Measurements from ENCODE around the gene RAMP1. TPM values are rescaled to one million over a fixed set of nuclear protein-coding genes. Genes with fewer than 3 reads are reported as not detected.

RAMP1 gene
- total and polyA plus RNA-seq, 2 of the 4 experiments (the other 2 are of a cell fraction) = 15.8 to 77.1 TPM

- Histone ChIP-seq H3K4me1 (ENCODE audit: control insufficient read depth, insufficient read depth, low read length) (no peaks in the 10 kb centered on the region), H2BK15ac (ENCODE audit: low read depth, low read length) (no peak overlapping the region), H2BK20ac (ENCODE audit: low read depth, low read length) (no peak overlapping the region), H3K4me3 (ENCODE audit: insufficient read depth, low read depth, low read length) (no peak overlapping the region), H3K56ac (ENCODE audit: extremely low read depth, insufficient read depth, low read length) (no peak overlapping the region), H3K36me3 (ENCODE audit: control insufficient read depth, insufficient read depth, low read length) (no peaks in the 10 kb centered on the region), H4K8ac (ENCODE audit: low read depth in 2 of 2, low read length in 2 of 2) (no peak overlapping the region), H2BK5ac (ENCODE audit: low read depth, low read length, poor library complexity, severe bottlenecking) (no peak overlapping the region), H3K9me1 (ENCODE audit: insufficient read depth, low read length) (no peaks in the 10 kb centered on the region), H2AK9ac (replicated peaks; ENCODE audit: low read depth, low read length, poor library complexity) (no peak overlapping the region), H3K9ac (ENCODE audit: low read depth, low read length) (no peak overlapping the region), H3K9me3 (ENCODE audit: control insufficient read depth, insufficient read depth, low read length) (no peaks in the 10 kb centered on the region), H3K14ac (replicated peaks; ENCODE audit: low read depth, low read length) (no peak overlapping the region), H2AK5ac (ENCODE audit: low read depth, low read length) (no peak overlapping the region), H3K27ac (ENCODE audit: insufficient read depth, low read length) (no peak overlapping the region), H3K23ac (ENCODE audit: low read depth, low read length) (no peak overlapping the region), H3K4ac (ENCODE audit: low read depth, low read length) (no peak overlapping the region), H2BK120ac (ENCODE audit: low read depth, low read length) (no peak overlapping the region), H4K20me1 (ENCODE audit: insufficient read depth, low read length) (no peaks in the 10 kb centered on the region), H4K91ac (ENCODE audit: insufficient read depth, low read depth, low read length) (no peak overlapping the region), H3K4me2 (ENCODE audit: low read depth, low read length) (no peak overlapping the region), H3K27me3 (ENCODE audit: control insufficient read depth, insufficient read depth, low read length) (no peaks in the 10 kb centered on the region; the same call in 1 of the 2 replicates), H4K5ac (ENCODE audit: low read depth, low read length) (no peak overlapping the region), H3K79me1 (ENCODE audit: low read depth in 1 of 2, low read length in 2 of 2) (no peaks in the 10 kb centered on the region), H3K18ac (ENCODE audit: low read depth, low read length) (no peak overlapping the region), H2AFZ (replicated peaks; ENCODE audit: low read length, poor library complexity) (no peak overlapping the region)
- ChIA-PET CTCF (no interaction called here), POLR2A (ENCODE audit: unreplicated experiment) (no interaction called here)
- dilution Hi-C loops (cut with HindIII; ENCODE audit: low sequenced_read_pairs, unreplicated experiment) (no loop called here), intact Hi-C loops (cut with micrococcal nuclease) (no loop called here), in situ Hi-C loops (cut with MboI; ENCODE audit: low sequenced_read_pairs) (no loop called here)
- TF ChIP-seq ELK1 (IDR thresholded peaks at IDR 0.05; ENCODE audit: borderline replicate concordance, low read depth, low read length) (no peak), MAFK (IDR thresholded peaks at IDR 0.05; ENCODE audit: low read depth, low read length) (no peak), CHD1 (IDR thresholded peaks at IDR 0.05; ENCODE audit: low read depth, low read length) (no peak), CEBPB (IDR thresholded peaks at IDR 0.05; ENCODE audit: low read depth, low read length) (no peak), POLR2A (IDR thresholded peaks at IDR 0.05; ENCODE audit: low read depth, low read length) (no peak)
- DNase-seq (no peak), ATAC-seq (ENCODE audit: low read depth) (no peak)
- BruUV-seq (replicated peaks) = no TSS peak
- no CpG with 5 or more reads among the region's 3 CpGs for WGBS, 2 experiments (ENCODE audit: extremely low coverage in 2 of 2, insufficient read length in 1 of 2)
Observed at GRCh38 chr2:237827421-237827987, 31.9 kb upstream of the RAMP1 start.
